HepG2 (cell line): ENCODE data around the gene KDM7A. TPM values are rescaled to one million over a fixed set of nuclear protein-coding genes. Genes with fewer than 3 reads are reported as not detected.

Experiments used
- CAMTA2 ChIP-seq: sonication (generic); formaldehyde crosslinking; IDR thresholded peaks from 2 replicates; pipeline ENCODE4 v1.4.0; 2020; ENCODE audit warnings: mild to moderate bottlenecking, missing genetic modification reagents, borderline replicate concordance
- FOXP1 ChIP-seq, 2 experiments: fragments of 450-650 bp in 1 of 2; IDR thresholded peaks; 2 replicates each; pipeline ENCODE4 v1.6.1; 2017 to 2018; ENCODE audit warnings: antibody characterized with exemption in 1 of 2
- KDM4B ChIP-seq: sonication (generic); formaldehyde crosslinking; IDR thresholded peaks from 2 replicates; pipeline ENCODE4 v1.4.0; 2020; ENCODE audit warnings: missing genetic modification reagents
- MED1 ChIP-seq: sonication (generic); formaldehyde crosslinking; IDR thresholded peaks from 2 replicates; pipeline ENCODE4 v1.4.0; 2020; ENCODE audit warnings: missing genetic modification reagents
- MIER2 ChIP-seq: IDR thresholded peaks from 2 replicates; pipeline ENCODE4 v1.6.1; 2016; ENCODE audit warnings: missing biosample characterization, missing genetic modification reagents
- NAIF1 ChIP-seq: sonication (generic); formaldehyde crosslinking; IDR thresholded peaks from 2 replicates; pipeline ENCODE4 v1.5.0; 2020; ENCODE audit warnings: mild to moderate bottlenecking, missing genetic modification reagents, borderline replicate concordance
- PHF21A ChIP-seq: sonication (generic); formaldehyde crosslinking; IDR thresholded peaks from 2 replicates; pipeline ENCODE4 v1.5.0; 2020; ENCODE audit warnings: mild to moderate bottlenecking, missing genetic modification reagents
- RCOR2 ChIP-seq: IDR thresholded peaks from 2 replicates; pipeline ENCODE4 v1.6.1; 2016; ENCODE audit warnings: missing biosample characterization, missing genetic modification reagents
- SIX4 ChIP-seq: sonication (generic); formaldehyde crosslinking; IDR thresholded peaks from 2 replicates; pipeline ENCODE4 v1.4.0; 2020; ENCODE audit warnings: missing genetic modification reagents
- TAF15 ChIP-seq: fragments of 200-400 bp; formaldehyde crosslinking; IDR thresholded peaks from one replicate; pipeline ENCODE4 v1.6.1; 2018; ENCODE audit warnings: mild to moderate bottlenecking, low read depth, low read length; ENCODE audit not compliant: poor library complexity, severe bottlenecking
- ZBTB20 ChIP-seq: sonication (generic); formaldehyde crosslinking; IDR thresholded peaks from 2 replicates; pipeline ENCODE4 v1.8.1; 2023; ENCODE audit warnings: missing genetic modification reagents, low read depth, mild to moderate bottlenecking, borderline replicate concordance
- ZFP82 ChIP-seq: sonication (generic); formaldehyde crosslinking; IDR thresholded peaks from 2 replicates; pipeline ENCODE4 v1.5.1; 2020; ENCODE audit warnings: mild to moderate bottlenecking, missing genetic modification reagents, borderline replicate concordance
- ZNF703 ChIP-seq: sonication (generic); formaldehyde crosslinking; IDR thresholded peaks from 2 replicates; pipeline ENCODE4 v1.5.1; 2020; ENCODE audit warnings: missing genetic modification reagents, mild to moderate bottlenecking, moderate library complexity, borderline replicate concordance
- ZNF790 ChIP-seq: sonication (generic); formaldehyde crosslinking; IDR thresholded peaks from 2 replicates; pipeline ENCODE4 v1.8.0; 2022; ENCODE audit warnings: missing genetic modification reagents, mild to moderate bottlenecking, borderline replicate concordance
- polyA plus RNA-seq, 8 experiments: library from polyadenylated mRNA; depleted of rRNA in 3 of 8; stranded (reverse) in 7 of 8; unstranded in 1 of 8; fragments of >200 nt; fragmentation: Illumina TruSeq in 4 of 8; extraction: Trizol in 4 of 8; gene quantifications; 2 replicates each; pipeline versions ENCODE4 v1.2.1 to v1.2.3, GENCODE V29; 2011 to 2016; ENCODE audit warnings: low read depth in 4 of 8, missing spikeins in 1 of 8, mixed read lengths in 1 of 8; ENCODE audit not compliant: insufficient read depth in 1 of 8
- total RNA-seq, 5 experiments: library from RNA; depleted of rRNA; stranded (reverse); fragments of >200 nt; fragmentation: Illumina TruSeq; extraction: Trizol; gene quantifications; 2 replicates each; pipeline ENCODE4 v1.2.3, GENCODE V29; 2016; ENCODE audit warnings: low read depth in 1 of 5
- TF ChIP-seq, protein P1 (sequence below): sonication (generic); formaldehyde crosslinking; IDR thresholded peaks from 2 replicates; pipeline ENCODE4 v1.5.0; 2020; ENCODE audit warnings: mild to moderate bottlenecking, missing genetic modification reagents
- TF ChIP-seq, protein P2 (sequence below): sonication (generic); formaldehyde crosslinking; IDR thresholded peaks from 2 replicates; pipeline ENCODE4 v1.5.1; 2020; ENCODE audit warnings: mild to moderate bottlenecking, moderate library complexity, missing genetic modification reagents
- TF ChIP-seq, protein P3 (sequence below): sonication (generic); formaldehyde crosslinking; IDR thresholded peaks from 2 replicates; pipeline ENCODE4 v1.4.0; 2020; ENCODE audit warnings: mild to moderate bottlenecking, missing genetic modification reagents
- TF ChIP-seq, protein P4 (sequence below): sonication (generic); formaldehyde crosslinking; IDR thresholded peaks from 2 replicates; pipeline ENCODE4 v1.5.0; 2020; ENCODE audit warnings: missing genetic modification reagents, mild to moderate bottlenecking, borderline replicate concordance
- TF ChIP-seq, protein P5 (sequence below): sonication (generic); formaldehyde crosslinking; IDR thresholded peaks from 2 replicates; pipeline ENCODE4 v1.5.0; 2020; ENCODE audit warnings: missing genetic modification reagents

Gene KDM7A
- total and polyA plus RNA-seq, 2 of the 13 experiments (the other 11 are each of a cell fraction or from before 2014, with no cell fraction given), result 10.8 to 16.8 TPM

DNA sequence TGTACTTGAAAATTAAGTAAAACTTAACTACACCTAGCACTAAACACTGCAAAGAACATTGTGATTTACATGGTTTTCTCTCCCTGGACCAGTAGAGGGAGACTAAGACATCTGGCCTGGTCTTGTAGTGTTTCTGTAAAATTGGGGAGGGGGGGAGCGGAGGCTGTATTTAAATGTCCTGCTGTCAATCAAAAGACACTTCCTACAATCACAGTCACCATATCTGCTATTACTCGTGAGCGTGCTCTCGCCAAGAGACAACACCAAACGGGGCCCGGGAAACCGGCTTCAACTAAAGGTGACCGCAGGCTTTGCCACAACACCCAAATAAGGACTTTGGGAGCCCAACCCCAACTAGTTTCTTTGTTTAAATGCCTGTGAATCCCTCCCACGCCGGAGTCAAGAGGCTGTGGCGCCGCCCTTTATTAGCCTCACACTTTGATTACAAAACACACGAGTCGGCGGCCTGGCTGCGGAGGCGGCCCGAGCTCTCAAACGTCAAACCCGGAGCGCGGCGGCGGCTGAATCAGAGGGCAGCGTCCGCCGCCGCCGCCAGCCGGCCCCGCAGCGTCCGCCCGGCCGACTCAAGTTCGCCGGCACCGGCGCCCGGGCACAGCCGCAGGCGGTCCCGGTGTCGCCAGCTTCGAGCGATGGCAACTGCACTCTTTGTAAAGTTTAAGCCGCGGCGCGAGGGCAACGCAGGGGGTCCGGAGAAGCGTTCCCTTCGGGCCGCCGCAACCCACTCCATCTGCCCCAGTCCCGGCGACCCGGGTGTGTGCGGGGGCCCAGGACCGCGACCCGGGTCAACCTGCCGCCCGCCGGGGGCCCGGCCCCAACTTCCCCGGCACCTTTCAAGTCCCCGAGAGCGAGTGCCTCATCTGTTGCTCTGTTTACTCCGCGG lies 1.3 kb downstream of the KDM7A start (continued):
- TF ChIP-seq, protein P1, sequence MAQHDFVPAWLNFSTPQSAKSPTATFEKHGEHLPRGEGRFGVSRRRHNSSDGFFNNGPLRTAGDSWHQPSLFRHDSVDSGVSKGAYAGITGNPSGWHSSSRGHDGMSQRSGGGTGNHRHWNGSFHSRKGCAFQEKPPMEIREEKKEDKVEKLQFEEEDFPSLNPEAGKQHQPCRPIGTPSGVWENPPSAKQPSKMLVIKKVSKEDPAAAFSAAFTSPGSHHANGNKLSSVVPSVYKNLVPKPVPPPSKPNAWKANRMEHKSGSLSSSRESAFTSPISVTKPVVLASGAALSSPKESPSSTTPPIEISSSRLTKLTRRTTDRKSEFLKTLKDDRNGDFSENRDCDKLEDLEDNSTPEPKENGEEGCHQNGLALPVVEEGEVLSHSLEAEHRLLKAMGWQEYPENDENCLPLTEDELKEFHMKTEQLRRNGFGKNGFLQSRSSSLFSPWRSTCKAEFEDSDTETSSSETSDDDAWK, result no peak
- TF ChIP-seq TAF15 (peak; percentile 41), KDM4B (CRISPR knock-in tag) (no peak), PHF21A (peak; percentile 69), CAMTA2 (no peak), SIX4 (no peak), ZNF790 (no peak), RCOR2 (no peak), FOXP1 (IDR thresholded peaks at IDR 0.05) (0 out of 2 replicates have a peak, but pooled peaks have one; percentile 6), FOXP1 (CRISPR knock-in tag; IDR thresholded peaks at IDR 0.05) (peak; percentile 57; the same call in 1 of the 2 replicates), MIER2 (CRISPR knock-in tag) (no peak), ZFP82 (CRISPR knock-in tag) (no peak), MED1 (CRISPR knock-in tag) (peak; percentile 67), ZNF703 (CRISPR knock-in tag) (no peak), ZBTB20 (no peak), NAIF1 (CRISPR knock-in tag) (no peak)
- TF ChIP-seq, protein P2, sequence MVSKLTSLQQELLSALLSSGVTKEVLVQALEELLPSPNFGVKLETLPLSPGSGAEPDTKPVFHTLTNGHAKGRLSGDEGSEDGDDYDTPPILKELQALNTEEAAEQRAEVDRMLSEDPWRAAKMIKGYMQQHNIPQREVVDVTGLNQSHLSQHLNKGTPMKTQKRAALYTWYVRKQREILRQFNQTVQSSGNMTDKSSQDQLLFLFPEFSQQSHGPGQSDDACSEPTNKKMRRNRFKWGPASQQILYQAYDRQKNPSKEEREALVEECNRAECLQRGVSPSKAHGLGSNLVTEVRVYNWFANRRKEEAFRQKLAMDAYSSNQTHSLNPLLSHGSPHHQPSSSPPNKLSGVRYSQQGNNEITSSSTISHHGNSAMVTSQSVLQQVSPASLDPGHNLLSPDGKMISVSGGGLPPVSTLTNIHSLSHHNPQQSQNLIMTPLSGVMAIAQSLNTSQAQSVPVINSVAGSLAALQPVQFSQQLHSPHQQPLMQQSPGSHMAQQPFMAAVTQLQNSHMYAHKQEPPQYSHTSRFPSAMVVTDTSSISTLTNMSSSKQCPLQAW (CRISPR knock-in tag), result peak; percentile 37; the same call in 1 of the 2 replicates
- TF ChIP-seq, protein P3, sequence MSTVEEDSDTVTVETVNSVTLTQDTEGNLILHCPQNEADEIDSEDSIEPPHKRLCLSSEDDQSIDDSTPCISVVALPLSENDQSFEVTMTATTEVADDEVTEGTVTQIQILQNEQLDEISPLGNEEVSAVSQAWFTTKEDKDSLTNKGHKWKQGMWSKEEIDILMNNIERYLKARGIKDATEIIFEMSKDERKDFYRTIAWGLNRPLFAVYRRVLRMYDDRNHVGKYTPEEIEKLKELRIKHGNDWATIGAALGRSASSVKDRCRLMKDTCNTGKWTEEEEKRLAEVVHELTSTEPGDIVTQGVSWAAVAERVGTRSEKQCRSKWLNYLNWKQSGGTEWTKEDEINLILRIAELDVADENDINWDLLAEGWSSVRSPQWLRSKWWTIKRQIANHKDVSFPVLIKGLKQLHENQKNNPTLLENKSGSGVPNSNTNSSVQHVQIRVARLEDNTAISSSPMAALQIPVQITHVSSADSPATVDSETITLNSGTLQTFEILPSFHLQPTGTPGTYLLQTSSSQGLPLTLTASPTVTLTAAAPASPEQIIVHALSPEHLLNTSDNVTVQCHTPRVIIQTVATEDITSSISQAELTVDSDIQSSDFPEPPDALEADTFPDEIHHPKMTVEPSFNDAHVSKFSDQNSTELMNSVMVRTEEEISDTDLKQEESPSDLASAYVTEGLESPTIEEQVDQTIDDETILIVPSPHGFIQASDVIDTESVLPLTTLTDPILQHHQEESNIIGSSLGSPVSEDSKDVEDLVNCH (CRISPR knock-in tag), result no peak
- TF ChIP-seq, protein P4, sequence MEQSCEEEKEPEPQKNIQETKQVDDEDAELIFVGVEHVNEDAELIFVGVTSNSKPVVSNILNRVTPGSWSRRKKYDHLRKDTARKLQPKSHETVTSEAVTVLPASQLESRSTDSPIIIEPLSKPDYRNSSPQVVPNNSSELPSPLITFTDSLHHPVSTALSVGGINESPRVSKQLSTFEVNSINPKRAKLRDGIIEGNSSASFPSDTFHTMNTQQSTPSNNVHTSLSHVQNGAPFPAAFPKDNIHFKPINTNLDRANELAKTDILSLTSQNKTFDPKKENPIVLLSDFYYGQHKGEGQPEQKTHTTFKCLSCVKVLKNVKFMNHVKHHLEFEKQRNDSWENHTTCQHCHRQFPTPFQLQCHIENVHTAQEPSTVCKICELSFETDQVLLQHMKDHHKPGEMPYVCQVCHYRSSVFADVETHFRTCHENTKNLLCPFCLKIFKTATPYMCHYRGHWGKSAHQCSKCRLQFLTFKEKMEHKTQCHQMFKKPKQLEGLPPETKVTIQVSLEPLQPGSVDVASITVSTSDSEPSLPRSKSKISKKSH, result no peak
- TF ChIP-seq, protein P5, sequence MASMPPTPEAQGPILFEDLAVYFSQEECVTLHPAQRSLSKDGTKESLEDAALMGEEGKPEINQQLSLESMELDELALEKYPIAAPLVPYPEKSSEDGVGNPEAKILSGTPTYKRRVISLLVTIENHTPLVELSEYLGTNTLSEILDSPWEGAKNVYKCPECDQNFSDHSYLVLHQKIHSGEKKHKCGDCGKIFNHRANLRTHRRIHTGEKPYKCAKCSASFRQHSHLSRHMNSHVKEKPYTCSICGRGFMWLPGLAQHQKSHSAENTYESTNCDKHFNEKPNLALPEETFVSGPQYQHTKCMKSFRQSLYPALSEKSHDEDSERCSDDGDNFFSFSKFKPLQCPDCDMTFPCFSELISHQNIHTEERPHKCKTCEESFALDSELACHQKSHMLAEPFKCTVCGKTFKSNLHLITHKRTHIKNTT (CRISPR knock-in tag), result no peak
